Embryonic facial prominence (tissue), 1 donor: ENCODE measurements around the gene OOEP.
"Not testable (repeated sequence)": the region's sequence is repeated elsewhere in the genome, so short reads cannot be mapped to it uniquely, and the experiment has no call there.

ENCODE experiments used
- DNase-seq: peaks from one replicate; pipeline ENCODE4 v3.0.0-alpha.2; 2016; ENCODE audit errors: extremely low spot score

Gene OOEP

DNA sequence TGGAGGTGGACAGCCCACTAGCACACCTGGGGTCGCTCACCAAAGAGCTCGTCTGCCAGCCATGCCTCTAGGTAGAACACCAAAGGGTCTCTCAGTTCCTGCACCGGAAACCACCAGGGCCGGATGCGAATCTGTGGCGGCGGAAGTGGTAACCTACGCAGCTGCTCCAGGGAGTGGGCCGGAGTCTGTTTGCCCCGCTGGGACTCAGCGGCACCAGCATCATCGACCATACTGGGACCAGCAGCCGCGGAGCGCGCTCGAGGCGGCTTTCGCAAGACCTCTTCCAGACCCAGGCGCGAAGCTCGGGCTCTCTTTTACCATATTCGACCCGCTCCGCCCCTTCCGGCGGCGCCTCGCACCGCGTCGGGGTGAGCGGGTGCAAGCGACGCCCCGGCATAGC, at the start of gene OOEP:
Gene OOEP, minus strand, starts transcription at position 335 of the 400 bp plus-strand sequence. Its CDS starts 105 bp downstream, at position 230.
- DNase-seq, result no peak

DNA sequence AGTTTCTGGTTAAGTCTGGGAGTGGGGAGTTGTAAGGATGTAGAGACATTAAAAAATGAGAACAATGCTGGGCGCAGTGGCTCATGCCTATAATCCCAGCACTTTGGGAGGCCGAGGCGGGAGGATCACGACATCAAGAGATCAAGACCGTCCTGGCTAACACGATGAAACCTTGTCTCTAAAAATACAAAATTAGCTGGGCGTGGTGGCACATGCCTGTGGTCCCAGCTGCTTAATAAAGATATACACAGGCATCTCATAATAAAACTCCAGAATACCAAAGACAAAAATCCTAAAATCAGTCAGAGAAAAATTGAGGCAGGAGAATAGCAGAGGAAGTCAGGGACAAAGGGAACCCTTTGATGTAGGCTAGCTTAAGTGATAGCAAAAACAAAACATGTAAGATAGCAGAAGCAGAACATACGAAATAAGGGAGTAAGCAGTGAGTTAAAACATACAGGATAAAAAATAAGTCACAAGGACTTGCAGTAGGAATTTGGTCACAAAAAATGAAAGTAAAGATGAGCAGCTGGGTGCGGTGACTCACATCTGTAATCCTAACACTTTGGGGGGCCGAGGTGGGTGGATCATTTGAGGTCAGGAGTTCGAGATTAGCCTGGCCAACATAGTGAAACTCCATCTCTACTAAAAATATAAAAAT, 48.5 kb upstream of the OOEP start:
- DNase-seq, result no peak

DNA sequence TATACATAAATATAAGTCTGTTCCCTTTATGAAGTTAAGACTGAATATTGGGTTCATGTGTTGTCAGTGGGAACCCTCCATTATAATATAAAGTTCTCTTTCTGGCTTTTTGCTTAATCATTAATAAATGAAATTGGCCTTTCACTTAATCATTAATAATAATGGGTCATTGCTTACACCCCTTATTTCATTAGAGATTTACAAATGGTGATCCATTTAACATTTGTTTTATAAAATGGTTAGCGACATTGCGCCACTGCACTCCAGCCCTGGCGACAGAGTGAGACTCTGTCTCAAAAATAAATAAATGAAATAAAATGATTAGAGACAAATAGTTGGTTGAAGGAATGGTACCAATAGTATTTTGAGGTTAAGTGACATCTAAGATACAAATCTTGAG, 43.4 kb upstream of the OOEP start:
- DNase-seq, result no peak

DNA sequence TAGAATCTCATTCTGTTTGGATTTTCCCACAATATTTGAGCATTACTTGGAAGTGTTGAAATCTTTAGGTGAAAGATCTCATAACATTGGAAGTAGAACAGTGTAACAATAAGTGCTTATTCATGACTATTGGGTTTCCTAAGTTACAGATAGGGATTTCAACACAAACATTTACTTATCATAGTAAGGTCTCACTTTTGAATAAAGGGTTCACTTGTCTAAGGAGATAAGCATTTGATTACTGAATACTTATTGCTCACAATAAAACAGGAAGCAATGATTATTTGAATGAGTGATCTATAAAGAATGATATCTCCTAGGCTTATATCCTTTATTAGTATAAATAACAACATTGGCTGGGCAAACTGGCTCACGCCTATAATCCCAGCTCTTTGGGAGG, 39.7 kb upstream of the OOEP start:
- DNase-seq, result no peak

DNA sequence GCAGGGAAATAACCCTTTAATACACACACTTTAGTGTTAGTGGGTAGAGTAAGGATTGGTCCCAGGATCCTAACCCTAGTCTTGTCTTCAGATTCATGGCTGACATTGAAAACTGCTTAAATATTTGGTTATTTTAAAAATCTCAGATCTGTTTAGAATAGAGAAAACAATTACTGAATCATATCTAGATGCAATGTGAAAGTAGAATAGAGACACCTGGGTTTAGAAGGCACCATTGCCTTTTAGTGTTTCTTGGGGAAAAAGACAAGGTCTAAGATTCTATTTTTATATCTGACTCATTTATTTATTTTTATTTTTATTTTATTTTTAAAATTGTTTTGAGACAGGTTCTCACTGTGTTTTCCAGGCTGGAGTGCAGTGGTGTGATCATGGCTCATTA, 31.0 kb upstream of the OOEP start:
- no peak for DNase-seq

DNA sequence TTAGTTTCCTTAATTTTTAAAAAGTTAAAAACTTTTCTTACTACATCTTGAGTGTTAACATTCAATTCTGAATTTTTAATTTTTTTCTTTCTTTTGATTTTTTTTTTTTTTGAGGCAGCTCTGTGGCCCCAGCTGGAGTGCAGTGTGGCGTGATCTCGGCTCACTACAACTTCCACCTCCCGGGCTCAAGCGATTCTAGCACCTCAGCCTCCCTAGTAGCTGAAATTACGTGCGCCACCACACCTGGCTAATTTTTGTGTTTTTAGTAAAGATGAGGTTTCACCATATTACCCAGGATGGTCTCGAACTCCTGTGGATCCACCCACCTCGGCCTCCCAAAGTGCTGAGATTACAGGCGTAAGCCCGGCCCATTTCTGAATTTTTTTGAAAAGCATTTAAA, 26.2 kb upstream of the OOEP start:
- DNase-seq, result no peak

DNA sequence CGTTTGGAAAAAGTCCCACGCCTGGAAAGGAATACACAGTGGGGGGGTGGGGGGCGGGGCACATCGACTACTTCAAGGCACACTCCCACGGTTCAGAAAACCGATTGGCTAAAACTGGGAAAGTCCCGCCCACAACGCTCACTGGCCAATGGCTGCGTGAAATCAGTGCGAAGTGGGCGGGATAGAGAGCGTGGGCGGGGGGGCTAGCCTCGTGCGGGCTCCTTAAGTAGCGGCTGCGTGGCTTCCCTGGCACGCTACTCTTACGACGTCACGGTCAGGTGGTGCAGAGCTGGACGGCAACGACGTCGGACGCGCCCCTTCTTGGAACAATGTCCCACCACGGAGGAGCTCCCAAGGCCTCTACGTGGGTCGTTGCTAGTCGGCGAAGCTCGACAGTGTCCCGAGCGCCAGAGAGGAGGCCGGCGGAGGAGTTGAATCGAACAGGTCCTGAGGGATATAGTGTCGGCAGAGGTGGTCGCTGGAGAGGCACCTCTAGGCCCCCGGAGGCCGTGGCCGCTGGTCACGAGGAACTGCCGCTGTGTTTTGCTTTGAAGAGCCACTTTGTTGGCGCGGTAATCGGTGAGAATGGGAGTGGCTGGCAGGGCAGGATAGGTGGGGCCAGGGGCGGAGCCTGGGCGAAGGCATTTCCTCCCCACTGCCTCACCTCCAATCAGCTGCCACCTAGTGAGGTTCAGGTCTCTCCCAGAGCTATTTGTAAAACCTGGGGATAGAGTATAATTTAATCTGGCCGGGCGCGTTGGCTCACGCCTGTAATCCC, 25.1 kb upstream of the OOEP start, which contains the start of gene DDX43:
Gene DDX43, plus strand, starts transcription at position 252 of the 778 bp plus-strand sequence. Its CDS starts 78 bp downstream, at position 330.
- no peak for DNase-seq

DNA sequence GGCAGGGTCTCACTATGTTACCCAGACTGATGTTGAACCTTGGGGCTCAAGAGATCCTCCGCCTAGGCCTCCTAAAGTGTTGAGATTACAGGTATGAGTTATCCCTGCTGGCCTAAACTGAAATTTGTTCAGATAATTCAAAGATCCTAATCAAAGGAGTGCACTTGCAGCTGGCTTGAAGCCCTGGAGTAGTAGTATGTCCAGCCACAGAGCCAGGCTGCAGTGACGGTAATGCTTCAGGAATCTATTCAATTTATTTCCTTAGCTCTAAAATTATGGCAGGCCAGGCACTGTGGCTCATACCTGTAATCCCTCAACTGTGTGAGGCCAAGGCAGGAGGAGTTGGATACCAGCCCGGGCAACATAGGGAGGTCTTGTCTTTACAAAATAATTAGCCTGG, 23.6 kb upstream of the OOEP start:
- no peak for DNase-seq

DNA sequence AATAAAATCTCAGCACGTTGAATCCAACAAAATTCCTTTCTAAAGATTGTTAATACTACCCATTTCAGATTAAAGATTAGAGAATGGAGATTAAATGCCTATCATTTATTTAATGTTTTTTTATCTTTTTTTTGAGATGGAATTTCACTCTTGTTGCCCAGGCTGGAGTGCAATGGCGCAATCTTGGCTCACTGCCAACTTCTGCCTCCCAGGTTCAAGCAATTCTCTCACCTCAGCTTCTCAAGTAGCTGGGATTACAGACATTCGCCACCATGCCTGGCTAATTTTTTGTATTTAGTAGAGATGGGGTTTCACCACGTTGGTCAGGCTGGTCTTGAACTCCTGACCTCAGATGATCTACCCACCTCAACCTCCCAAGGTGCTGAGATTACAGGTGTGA, 22.5 kb upstream of the OOEP start:
- DNase-seq, result not testable (repeated sequence)

DNA sequence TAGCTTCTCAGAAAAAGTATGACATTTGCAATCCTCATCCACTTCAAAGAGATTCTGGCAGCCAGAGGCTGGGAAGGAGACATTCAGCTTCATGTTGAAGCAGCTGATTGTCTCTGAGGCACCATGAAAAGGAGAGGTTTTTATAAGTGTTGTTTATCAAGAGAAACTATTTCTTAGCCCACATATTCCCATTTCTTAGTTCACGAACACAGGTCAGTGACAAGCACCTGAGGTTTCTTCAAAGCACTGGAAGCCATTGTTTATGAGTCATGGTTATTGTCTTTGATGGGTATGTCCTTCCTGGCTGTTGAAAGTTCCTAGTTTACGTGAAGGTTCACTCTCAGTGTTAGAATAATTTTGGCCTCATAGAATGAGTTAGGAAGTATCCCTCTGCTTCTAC, 22.0 kb upstream of the OOEP start:
- DNase-seq, result no peak

DNA sequence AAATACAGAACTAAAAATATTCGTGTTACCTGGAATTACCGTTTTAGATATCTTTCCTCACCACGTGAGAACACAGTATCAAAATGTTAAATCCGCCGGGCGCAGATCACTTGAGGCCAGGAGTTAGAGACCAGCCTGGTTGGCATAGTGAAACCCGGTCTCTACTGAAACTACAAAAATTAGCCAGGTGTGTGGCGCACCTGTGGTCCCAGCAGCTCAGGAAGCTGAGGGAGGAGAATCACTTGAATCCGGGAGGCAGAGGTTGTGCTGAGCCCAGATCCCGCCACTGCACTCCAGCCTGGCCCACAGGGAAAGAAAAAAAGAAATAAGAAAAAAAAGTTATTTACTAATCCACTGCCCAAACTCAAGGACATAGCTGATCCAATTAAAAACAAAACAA, 20.2 kb upstream of the OOEP start:
- DNase-seq, result no peak

DNA sequence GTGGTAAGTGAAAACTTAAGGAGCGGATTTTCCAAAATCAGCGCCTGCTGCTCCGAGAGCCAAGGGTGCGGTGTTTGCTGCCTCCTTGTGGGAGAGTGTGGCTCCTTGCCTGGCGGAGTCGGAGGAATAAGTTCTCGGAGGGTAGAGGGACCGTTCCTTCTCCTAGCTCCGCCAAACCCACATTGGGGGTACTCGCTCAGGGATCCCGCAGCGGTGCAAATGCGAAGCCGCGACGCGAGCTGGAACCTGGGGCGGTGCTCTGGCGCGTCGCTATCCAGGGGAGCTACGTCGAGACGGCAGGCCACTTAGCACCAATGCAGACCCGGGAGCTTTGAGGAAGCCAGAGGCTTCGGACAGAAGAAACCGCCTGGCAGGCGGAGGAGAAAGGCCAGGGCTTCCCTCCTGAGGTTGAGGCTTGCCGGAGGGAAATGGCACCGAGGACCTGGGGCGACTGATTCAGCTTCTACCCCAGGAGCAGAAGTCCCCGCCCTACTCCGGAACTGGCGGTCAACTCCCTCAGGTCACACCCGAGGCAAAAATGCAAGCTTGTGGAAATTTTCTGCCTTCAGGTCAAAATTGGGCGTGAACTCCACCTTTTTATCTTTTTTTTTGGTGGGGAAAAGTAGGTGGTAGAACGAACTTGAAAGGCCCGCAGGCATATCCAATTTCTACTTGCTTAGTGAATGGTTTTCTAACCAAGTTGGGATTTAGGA, 19.3 kb upstream of the OOEP start:
- DNase-seq, result peak; percentile 14

DNA sequence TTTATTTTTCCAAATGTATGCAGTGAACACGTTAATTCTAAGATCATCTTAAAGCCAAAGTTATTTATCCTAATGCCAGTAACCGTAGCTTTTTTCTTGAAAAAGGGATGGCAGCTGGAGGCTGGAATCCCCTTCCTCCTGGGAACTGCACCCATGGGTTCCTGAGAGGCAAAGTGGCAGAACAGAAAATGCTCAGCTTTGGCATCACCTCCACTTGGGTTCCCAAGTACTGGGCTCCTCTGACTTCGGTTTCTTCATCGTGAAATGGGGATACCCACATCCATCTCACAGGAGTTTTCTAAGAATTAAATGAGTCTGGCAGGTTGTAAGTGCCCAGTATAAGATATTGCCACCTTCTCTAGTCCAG, 18.7 kb upstream of the OOEP start:
- no peak for DNase-seq

DNA sequence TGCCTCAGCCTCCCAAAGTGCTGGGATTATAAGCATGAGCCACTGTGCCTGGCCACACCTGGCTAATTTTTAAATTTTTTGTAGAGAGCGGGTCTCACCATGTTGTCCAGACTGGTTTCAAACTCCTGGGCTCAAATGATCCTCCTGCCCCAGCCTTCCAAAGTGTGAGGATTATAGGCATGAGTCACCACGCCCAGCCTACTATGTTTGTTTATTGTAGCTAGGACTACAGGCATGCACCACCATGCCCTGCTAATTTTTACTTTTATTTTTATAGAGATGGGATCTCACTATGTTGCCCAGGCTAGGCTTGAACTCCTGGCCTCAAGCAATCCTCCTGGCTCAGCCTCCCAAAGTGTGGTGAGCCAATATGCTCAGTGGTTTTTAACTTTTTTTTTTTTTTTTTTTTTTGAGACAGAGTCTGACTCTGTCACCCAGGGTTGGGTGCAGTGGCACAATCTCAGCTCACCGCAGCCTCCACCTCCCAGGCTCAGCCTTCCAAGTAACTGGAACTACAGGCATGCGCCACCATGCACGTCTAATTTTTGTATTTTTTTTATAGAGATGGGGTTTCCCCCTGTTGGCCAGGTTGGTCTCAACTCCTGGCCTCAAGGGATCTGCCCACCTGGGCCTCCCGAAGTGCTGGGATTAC, 12.9 kb upstream of the OOEP start:
- DNase-seq, result no peak

DNA sequence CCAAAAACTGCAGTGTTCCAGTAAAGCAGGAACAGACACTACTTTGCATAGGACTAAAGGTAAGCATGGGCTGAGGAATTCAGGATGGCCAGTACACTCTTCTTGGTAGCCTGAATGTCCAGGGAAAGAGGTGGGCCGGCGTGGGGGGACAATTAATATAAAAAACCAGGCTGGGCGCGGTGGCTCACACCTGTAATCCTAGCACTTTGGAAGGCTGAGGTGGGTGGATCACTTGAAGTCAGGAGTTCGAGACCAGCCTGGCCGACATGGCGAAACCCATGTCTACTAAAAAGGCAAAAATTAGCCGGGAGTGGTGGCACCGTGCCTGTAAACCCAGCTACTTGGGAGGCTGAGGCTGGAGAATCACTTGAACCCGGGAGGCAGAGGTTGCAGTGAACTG, 11.8 kb upstream of the OOEP start:
- not testable (repeated sequence) for DNase-seq

DNA sequence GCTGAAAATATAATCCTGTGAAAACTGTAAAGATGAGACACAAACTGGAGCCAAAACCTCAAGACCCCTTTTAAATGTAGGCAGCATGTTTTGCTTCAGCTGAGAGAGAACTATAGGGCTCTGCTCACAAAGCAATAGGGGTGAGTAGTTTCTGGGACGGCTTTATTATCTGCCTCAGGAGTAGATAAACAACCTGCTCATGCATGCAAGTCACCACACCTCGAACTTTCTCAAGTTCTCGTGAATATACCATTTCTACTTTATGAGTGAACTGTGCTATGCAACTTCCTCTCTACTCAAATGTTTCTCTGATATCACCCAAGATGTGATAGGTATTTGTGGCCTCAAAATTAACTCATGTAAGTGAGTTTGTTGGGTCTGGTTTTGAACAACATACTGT, 7.5 kb upstream of the OOEP start:
- DNase-seq, result no peak

DNA sequence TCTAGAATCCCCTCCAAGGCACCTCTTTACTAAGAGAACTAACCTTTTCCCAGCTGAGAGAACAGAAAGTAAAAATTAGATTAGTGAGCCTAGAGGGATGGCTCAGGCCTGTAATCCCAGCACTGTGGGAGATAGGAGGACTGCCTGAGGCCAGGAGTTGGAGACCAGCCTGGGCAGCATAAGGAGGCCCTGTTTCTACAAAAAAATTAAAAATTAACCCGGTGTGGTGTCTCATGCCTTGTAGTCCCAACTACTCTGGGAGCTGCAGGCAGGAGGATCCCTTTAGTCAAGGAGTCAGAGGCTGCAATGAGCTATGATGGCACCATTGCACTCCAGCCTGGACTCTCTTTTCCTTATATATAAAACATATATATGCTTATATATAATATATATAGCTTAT, 5.5 kb upstream of the OOEP start:
- DNase-seq, result no peak

DNA sequence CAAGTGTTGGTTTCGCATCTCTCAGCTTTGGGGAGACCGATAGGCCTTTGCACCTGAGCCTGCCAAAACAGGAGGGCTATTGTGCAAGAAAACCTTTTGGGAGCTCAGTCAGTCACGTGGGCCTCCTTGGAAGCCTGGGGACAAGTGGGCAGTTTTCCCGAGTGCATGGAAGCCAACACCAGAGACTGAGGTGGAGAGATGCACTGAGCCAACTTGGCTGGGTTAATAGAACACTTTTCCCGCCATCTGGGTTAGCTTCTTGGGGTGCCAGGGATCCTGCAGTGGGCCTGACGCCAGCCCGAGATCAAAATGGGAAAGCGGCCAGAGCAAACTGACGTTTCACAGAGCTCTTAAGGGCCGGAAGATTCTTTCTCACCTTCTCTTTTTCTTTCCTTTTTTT, 2.8 kb upstream of the OOEP start:
- no peak for DNase-seq

DNA sequence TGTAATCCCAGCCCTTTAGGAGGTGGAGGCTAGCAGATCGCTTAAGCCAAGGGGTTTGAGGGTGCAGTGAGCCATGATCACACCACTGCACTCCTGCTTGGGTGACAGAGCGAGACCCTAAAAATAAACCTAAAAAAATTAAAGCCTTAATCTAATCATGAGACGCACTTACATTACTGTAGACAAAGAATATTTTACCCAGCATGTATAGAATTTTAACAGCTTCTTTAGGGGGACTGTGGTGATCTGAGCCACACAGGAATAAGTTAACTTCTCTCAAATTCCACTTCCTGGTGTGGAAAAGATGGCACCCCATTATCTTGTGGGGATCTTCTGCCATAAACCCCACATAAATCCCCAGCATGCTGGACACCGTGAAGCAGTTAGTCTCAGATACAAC, 2.3 kb upstream of the OOEP start:
- DNase-seq, result no peak

DNA sequence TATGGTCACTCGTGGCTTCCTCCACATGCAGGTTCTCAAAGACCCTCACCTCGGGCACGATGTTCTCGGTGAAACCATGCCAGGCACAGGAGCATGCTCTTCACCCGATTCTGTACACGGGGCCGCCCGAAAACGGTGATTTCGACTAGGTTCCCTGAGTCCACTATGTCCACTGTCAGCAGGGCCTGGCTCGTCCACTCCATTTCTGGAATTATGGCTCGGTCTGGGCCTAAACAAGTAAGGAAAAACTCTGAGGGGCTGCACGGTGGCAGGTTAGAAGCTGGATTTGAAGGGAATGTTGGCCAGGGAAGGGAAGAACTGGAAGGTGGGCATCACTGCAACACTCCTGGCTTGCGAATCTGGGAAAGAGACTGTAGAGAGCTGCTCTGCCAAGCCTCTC, 540 bp downstream of the OOEP start:
- no peak for DNase-seq

DNA sequence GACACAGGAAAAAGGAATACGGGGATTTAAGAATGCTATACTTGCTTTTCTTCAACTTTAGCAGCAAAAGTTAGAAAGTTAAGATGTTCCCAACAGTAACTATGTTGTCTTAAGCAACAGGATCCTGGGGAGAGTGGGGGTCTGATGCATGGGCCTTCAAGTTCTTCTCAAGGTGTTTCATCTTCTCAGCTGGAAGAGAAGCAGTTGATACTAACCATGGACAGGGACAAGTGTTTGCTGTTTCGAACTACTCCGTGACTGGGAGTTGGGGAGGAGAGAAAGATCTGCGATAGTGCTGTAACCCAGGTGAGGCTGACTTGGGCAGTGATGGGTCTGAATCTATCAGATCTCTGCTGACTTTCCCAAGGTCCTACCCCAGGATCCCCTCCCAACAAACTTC, 1.0 kb downstream of the OOEP start:
- DNase-seq, result no peak

DNA sequence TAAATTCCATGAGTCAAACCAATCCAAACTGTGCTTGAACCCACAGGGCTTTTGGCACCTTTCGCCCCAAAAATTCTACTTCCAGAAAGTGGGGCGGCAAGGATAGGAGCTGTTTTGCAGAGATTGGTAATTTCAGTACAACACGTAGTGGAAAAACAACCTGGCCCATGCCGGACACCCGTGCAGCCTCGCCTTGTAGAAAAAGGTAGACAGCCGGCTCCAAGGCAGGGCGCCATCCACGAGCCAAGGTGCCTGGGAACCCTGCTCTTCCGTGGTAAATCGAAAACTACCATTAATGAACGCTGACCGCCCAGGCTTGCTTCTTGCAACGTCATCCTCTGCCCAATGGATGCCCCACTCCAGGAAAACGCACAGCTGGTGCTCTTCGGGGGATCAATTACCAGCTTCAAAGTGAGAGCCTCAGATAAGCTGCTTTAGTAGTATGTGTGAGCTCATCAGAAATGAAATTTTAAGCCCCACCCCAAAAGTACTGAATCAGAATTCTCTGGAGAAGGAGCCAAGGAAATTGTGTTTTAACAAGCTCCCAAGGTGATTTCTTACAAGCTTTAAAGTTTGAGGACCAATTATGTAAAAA, 1.8 kb downstream of the OOEP start:
- DNase-seq, result no peak
